ENCODE measurements around the gene GFRA4.

- TF ChIP-seq CTCF (IDR thresholded peaks at IDR 0.05) = no peak
- no peak for TF ChIP-seq POLR2AphosphoS5 (IDR thresholded peaks at IDR 0.05; ENCODE audit: low read depth, low read length)
- TF ChIP-seq SIN3A (IDR thresholded peaks at IDR 0.05; ENCODE audit: borderline replicate concordance, insufficient read depth, low read depth, low read length) = no peak
- TF ChIP-seq, protein P1, sequence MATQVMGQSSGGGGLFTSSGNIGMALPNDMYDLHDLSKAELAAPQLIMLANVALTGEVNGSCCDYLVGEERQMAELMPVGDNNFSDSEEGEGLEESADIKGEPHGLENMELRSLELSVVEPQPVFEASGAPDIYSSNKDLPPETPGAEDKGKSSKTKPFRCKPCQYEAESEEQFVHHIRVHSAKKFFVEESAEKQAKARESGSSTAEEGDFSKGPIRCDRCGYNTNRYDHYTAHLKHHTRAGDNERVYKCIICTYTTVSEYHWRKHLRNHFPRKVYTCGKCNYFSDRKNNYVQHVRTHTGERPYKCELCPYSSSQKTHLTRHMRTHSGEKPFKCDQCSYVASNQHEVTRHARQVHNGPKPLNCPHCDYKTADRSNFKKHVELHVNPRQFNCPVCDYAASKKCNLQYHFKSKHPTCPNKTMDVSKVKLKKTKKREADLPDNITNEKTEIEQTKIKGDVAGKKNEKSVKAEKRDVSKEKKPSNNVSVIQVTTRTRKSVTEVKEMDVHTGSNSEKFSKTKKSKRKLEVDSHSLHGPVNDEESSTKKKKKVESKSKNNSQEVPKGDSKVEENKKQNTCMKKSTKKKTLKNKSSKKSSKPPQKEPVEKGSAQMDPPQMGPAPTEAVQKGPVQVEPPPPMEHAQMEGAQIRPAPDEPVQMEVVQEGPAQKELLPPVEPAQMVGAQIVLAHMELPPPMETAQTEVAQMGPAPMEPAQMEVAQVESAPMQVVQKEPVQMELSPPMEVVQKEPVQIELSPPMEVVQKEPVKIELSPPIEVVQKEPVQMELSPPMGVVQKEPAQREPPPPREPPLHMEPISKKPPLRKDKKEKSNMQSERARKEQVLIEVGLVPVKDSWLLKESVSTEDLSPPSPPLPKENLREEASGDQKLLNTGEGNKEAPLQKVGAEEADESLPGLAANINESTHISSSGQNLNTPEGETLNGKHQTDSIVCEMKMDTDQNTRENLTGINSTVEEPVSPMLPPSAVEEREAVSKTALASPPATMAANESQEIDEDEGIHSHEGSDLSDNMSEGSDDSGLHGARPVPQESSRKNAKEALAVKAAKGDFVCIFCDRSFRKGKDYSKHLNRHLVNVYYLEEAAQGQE (IDR thresholded peaks at IDR 0.05; ENCODE audit: insufficient read depth in 1 of 2, low read depth in 2 of 2, low read length in 1 of 2) = no peak
Observed at GRCh38 chr20:3712279-3712873, 49.2 kb upstream of the GFRA4 start, which contains the start of gene SIGLEC1.
